CD4-positive, CD25-positive, alpha-beta regulatory T cell (primary cell): ENCODE data around the gene TBC1D9B. TPM values are rescaled to one million over a fixed set of nuclear protein-coding genes. Genes with fewer than 3 reads are reported as not detected.

Experiments used
- ATAC-seq, 2 donors: fragments of 150-1000 bp; cut with Tn5 transposase; one replicate each; pipeline ENCODE4 v1.10.0; 2021; ENCODE audit warnings: low read depth in 2 of 2, moderate number of reproducible peaks in 2 of 2, moderate library complexity in 1 of 2
- DNase-seq, 3 donors: peaks; one replicate each; pipeline versions ENCODE4 v3.0.0 to v3.0.0-alpha.2; 2012 to 2022; ENCODE audit warnings: mixed read lengths in 1 of 3
- H3K27ac ChIP-seq: one replicate; pipeline ENCODE4 v1.7.0; 2013; ENCODE audit warnings: mild to moderate bottlenecking, low read length; ENCODE audit not compliant: insufficient read depth, poor library complexity, severe bottlenecking
- H3K27me3 ChIP-seq: one replicate; pipeline ENCODE4 v1.7.0; 2013; ENCODE audit warnings: low read length; ENCODE audit not compliant: control insufficient read depth, insufficient read depth
- H3K36me3 ChIP-seq: one replicate; pipeline ENCODE4 v1.7.0; 2013; ENCODE audit warnings: mild to moderate bottlenecking, low read length, moderate library complexity; ENCODE audit not compliant: control insufficient read depth, insufficient read depth
- H3K4me1 ChIP-seq: 2 replicates; pipeline ENCODE4 v1.7.0; 2013; ENCODE audit warnings: mild to moderate bottlenecking, low read length; ENCODE audit not compliant: insufficient read depth, control insufficient read depth, poor library complexity, severe bottlenecking
- H3K4me3 ChIP-seq: one replicate; pipeline ENCODE4 v1.7.0; 2013; ENCODE audit warnings: low read depth, mild to moderate bottlenecking, low read length, moderate library complexity
- H3K9me3 ChIP-seq, 2 experiments: 1 replicate in 1 of 2; 2 replicates in 1 of 2; pipeline ENCODE4 v1.7.0; 2013; ENCODE audit warnings: low read length in 2 of 2, mild to moderate bottlenecking in 1 of 2, moderate library complexity in 1 of 2; ENCODE audit not compliant: control insufficient read depth in 2 of 2
- H3K27ac Mint-ChIP-seq, 3 donors: one replicate each; pipeline ENCODE4 v1.8.0; 2020 to 2022; ENCODE audit warnings: mild to moderate bottlenecking in 3 of 3, mixed read lengths in 3 of 3, moderate library complexity in 2 of 3
- H3K27me3 Mint-ChIP-seq: one replicate; pipeline ENCODE4 v1.8.0; 2022; ENCODE audit warnings: mild to moderate bottlenecking, mixed read lengths
- H3K36me3 Mint-ChIP-seq: one replicate; pipeline ENCODE4 v1.8.0; 2020; ENCODE audit warnings: mixed read lengths
- H3K4me1 Mint-ChIP-seq, 4 donors: one replicate each; pipeline ENCODE4 v1.8.0; 2020 to 2022; ENCODE audit warnings: mixed read lengths in 4 of 4, mild to moderate bottlenecking in 1 of 4
- H3K4me3 Mint-ChIP-seq, 4 donors: one replicate each; pipeline ENCODE4 v1.8.0; 2020 to 2022; ENCODE audit warnings: mild to moderate bottlenecking in 4 of 4, mixed read lengths in 4 of 4, moderate library complexity in 3 of 4
- H3K9me3 Mint-ChIP-seq, 7 donors: one replicate each; pipeline ENCODE4 v1.8.0; 2020 to 2022; ENCODE audit warnings: mixed read lengths in 7 of 7, mild to moderate bottlenecking in 3 of 7, moderate library complexity in 2 of 7
- polyA plus RNA-seq, 4 donors: library from polyadenylated mRNA; unstranded; fragments of 300-500 nt; fragmentation: Illumina TruSeq; gene quantifications; one replicate each; pipeline ENCODE4 v1.2.3, GENCODE V29; 2021
- total RNA-seq: library from RNA; stranded (reverse); gene quantifications from one replicate; pipeline ENCODE4 v1.2.3, GENCODE V29; 2022

TBC1D9B gene
- total and polyA plus RNA-seq, 5 donors from 2014 or later: 11.3 to 53.1 (median 15.9) TPM

- Mint-ChIP-seq H3K27ac (peak overlapping the region in 2 of 3 donors; percentile 98), H3K9me3 (peaks cover 0 to 2% (median 0%) of the 10 kb centered on the region in 7 donors), H3K4me1 (peaks cover 8 to 65% (median 33%) of the 10 kb centered on the region in 4 donors), H3K4me3 (peak overlapping the region; percentile 98 to 100 (median 99)), H3K36me3 (peaks cover 16% of the 10 kb centered on the region), H3K27me3 (peaks cover 10% of the 10 kb centered on the region)
- H3K27me3 ChIP-seq: no peaks in the 10 kb centered on the region
- H3K4me1 ChIP-seq: peaks cover 42% of the 10 kb centered on the region
- peaks cover 40% of the 10 kb centered on the region for H3K36me3 ChIP-seq
- H3K4me3 ChIP-seq: peak overlapping the region; percentile 92
- H3K9me3 ChIP-seq: no peaks in the 10 kb centered on the region
- peak overlapping the region; percentile 96 for H3K27ac ChIP-seq
- DNase-seq (no peak), ATAC-seq (no peak)
Observed at GRCh38 chr5:179822444-179822990, 85.2 kb downstream of the TBC1D9B start.

- H3K36me3 Mint-ChIP-seq: peaks cover 15% of the 10 kb centered on the region
- H3K9me3 Mint-ChIP-seq: peaks cover 0 to 2% (median 0%) of the 10 kb centered on the region in 7 donors
- H3K4me1 ChIP-seq: peaks cover 46% of the 10 kb centered on the region
- peak overlapping the region; percentile 98 to 100 (median 99) for H3K4me3 Mint-ChIP-seq
- peaks cover 10% of the 10 kb centered on the region for H3K27me3 Mint-ChIP-seq
- H3K27ac ChIP-seq: peak overlapping the region; percentile 96
- peak overlapping the region; percentile 92 for H3K4me3 ChIP-seq
- DNase-seq (no peak), ATAC-seq (no peak)
- peaks cover 38% of the 10 kb centered on the region for H3K36me3 ChIP-seq
- H3K27me3 ChIP-seq: no peaks in the 10 kb centered on the region
- H3K27ac Mint-ChIP-seq: peak overlapping the region in 2 of 3 donors; percentile 98
- no peaks in the 10 kb centered on the region for H3K9me3 ChIP-seq
- peaks cover 8 to 66% (median 35%) of the 10 kb centered on the region in 4 donors for H3K4me1 Mint-ChIP-seq
Observed at GRCh38 chr5:179822059-179822432, 85.7 kb downstream of the TBC1D9B start.

GRCh38 chr5:179821298-179822058, 86.2 kb downstream of the TBC1D9B start:
- Histone ChIP-seq H3K9me3 (no peaks in the 10 kb centered on the region), H3K4me3 (peak overlapping the region; percentile 92), H3K4me1 (peaks cover 52% of the 10 kb centered on the region), H3K36me3 (peaks cover 33% of the 10 kb centered on the region), H3K27ac (peak overlapping the region; percentile 96), H3K27me3 (no peaks in the 10 kb centered on the region)
- Mint-ChIP-seq H3K27me3 (peaks cover 10% of the 10 kb centered on the region), H3K27ac (peak overlapping the region; percentile 97 to 98 (median 98)), H3K4me1 (peaks cover 8 to 63% (median 33%) of the 10 kb centered on the region in 4 donors), H3K9me3 (peaks cover 0 to 2% (median 0%) of the 10 kb centered on the region in 7 donors), H3K4me3 (peak overlapping the region; percentile 98 to 100 (median 99)), H3K36me3 (peaks cover 15% of the 10 kb centered on the region)
- ATAC-seq (peak; percentile 59 to 60), DNase-seq (peak; percentile 84 to 90 (median 87))

GRCh38 chr5:179820483-179821297, 87.0 kb downstream of the TBC1D9B start, which contains the start of gene SQSTM1:
SQSTM1 (plus strand) TSS chr5:179820905; CDS start chr5:179820937, 32 bp downstream.
- peaks cover 15% of the 10 kb centered on the region for H3K36me3 Mint-ChIP-seq
- ATAC-seq (peak; percentile 57 to 58), DNase-seq (peak; percentile 77 to 84 (median 83))
- peaks cover 30% of the 10 kb centered on the region for H3K36me3 ChIP-seq
- peaks cover 10% of the 10 kb centered on the region for H3K27me3 Mint-ChIP-seq
- H3K4me1 ChIP-seq: peaks cover 53% of the 10 kb centered on the region
- H3K27me3 ChIP-seq: no peaks in the 10 kb centered on the region
- peak within 1 kb of the TSS; percentile 96 for H3K27ac ChIP-seq
- peak within 1 kb of the TSS; percentile 92 for H3K4me3 ChIP-seq
- H3K4me3 Mint-ChIP-seq: peak within 1 kb of the TSS; percentile 98 to 100 (median 99)
- H3K9me3 ChIP-seq: no peaks in the 10 kb centered on the region
- peaks cover 8 to 65% (median 34%) of the 10 kb centered on the region in 4 donors for H3K4me1 Mint-ChIP-seq
- peak within 1 kb of the TSS; percentile 97 to 98 (median 98) for H3K27ac Mint-ChIP-seq
- peaks cover 0 to 2% (median 0%) of the 10 kb centered on the region in 7 donors for H3K9me3 Mint-ChIP-seq

GRCh38 chr5:179820127-179820482, 87.6 kb downstream of the TBC1D9B start:
- H3K27me3 ChIP-seq: no peaks in the 10 kb centered on the region
- peak overlapping the region; percentile 96 for H3K27ac ChIP-seq
- peaks cover 14% of the 10 kb centered on the region for H3K36me3 Mint-ChIP-seq
- peaks cover 8 to 63% (median 32%) of the 10 kb centered on the region in 4 donors for H3K4me1 Mint-ChIP-seq
- peaks cover 24% of the 10 kb centered on the region for H3K36me3 ChIP-seq
- peaks cover 53% of the 10 kb centered on the region for H3K4me1 ChIP-seq
- no peaks in the 10 kb centered on the region for H3K9me3 ChIP-seq
- peak overlapping the region; percentile 52 to 94 (median 90) for H3K27ac Mint-ChIP-seq
- H3K4me3 Mint-ChIP-seq: peak overlapping the region; percentile 82 to 92 (median 88)
- peak overlapping the region; percentile 43 for H3K4me3 ChIP-seq
- DNase-seq (no peak), ATAC-seq (no peak)
- peaks cover 10% of the 10 kb centered on the region for H3K27me3 Mint-ChIP-seq
- peaks cover 0 to 2% (median 0%) of the 10 kb centered on the region in 7 donors for H3K9me3 Mint-ChIP-seq

- Histone ChIP-seq H3K36me3 (peaks cover 18% of the 10 kb centered on the region), H3K9me3 (no peaks in the 10 kb centered on the region), H3K27me3 (no peaks in the 10 kb centered on the region), H3K27ac (peak overlapping the region; percentile 96), H3K4me1 (peaks cover 53% of the 10 kb centered on the region), H3K4me3 (peak overlapping the region; percentile 43)
- Mint-ChIP-seq H3K27me3 (peaks cover 10% of the 10 kb centered on the region), H3K9me3 (peaks cover 0 to 2% (median 0%) of the 10 kb centered on the region in 7 donors), H3K4me1 (peaks cover 8 to 57% (median 29%) of the 10 kb centered on the region in 4 donors), H3K27ac (peak overlapping the region; percentile 52 to 94 (median 90)), H3K4me3 (peak overlapping the region; percentile 82 to 93 (median 90)), H3K36me3 (peaks cover 10% of the 10 kb centered on the region)
- DNase-seq (peak; percentile 30 to 48 (median 40)), ATAC-seq (peak in 1 of 2 donors; percentile 4)
Observed at GRCh38 chr5:179819296-179820126, 88.2 kb downstream of the TBC1D9B start.
